Measurements from ENCODE around the gene FOXN3. TPM values are rescaled to one million over a fixed set of nuclear protein-coding genes. Genes with fewer than 3 reads are reported as not detected.

FOXN3 gene
- polyA plus RNA-seq, 3 donors, result 38.7 to 57.4 (median 42.0) TPM

- Histone ChIP-seq H3K27me3 (ENCODE audit: control insufficient read depth in 2 of 2, insufficient read depth in 2 of 2, low read length in 2 of 2) (no peaks in the 10 kb centered on the region), H3K79me2 (ENCODE audit: insufficient read depth, low read length) (peaks cover 62% of the 10 kb centered on the region), H3K9me3 (replicated peaks in 1 of 2; ENCODE audit: control insufficient read depth in 1 of 2, insufficient read depth in 1 of 2, low read length in 2 of 2) (no peaks in the 10 kb centered on the region), H3K9ac (ENCODE audit: insufficient read depth, low read length, poor library complexity, severe bottlenecking) (no peak overlapping the region), H2AFZ (ENCODE audit: insufficient read depth, low read depth, low read length, poor library complexity, severe bottlenecking) (no peak overlapping the region), H3K27ac (ENCODE audit: low read depth in 1 of 2, low read length in 2 of 2) (no peak overlapping the region), H3K4me2 (replicated peaks; ENCODE audit: extremely low read depth, low read length, poor library complexity, severe bottlenecking) (no peak overlapping the region), H3K36me3 (replicated peaks in 1 of 2; ENCODE audit: control insufficient read depth in 1 of 2, insufficient read depth in 2 of 2, low read length in 2 of 2) (no peaks in the 10 kb centered on the region), H3K4me3 (replicated peaks in 1 of 3; ENCODE audit: low read depth in 2 of 3, low read length in 3 of 3) (no peak overlapping the region), H4K20me1 (ENCODE audit: insufficient read depth, low read length) (no peaks in the 10 kb centered on the region), H3K4me1 (ENCODE audit: control insufficient read depth in 1 of 2, insufficient read depth in 2 of 2, low read length in 2 of 2) (peaks cover 41 to 42% of the 10 kb centered on the region in 2 donors)
- peaks cover 15% of the 10 kb centered on the region in 2 donors for H3K36me3 Mint-ChIP-seq
- H3K27me3 Mint-ChIP-seq (ENCODE audit: low read depth in 3 of 3), result peaks cover 0 to 3% (median 0%) of the 10 kb centered on the region in 3 donors
- H3K4me3 Mint-ChIP-seq, result no peak overlapping the region
- DNase-seq, result no peak
- H3K9me3 Mint-ChIP-seq, result peaks cover 0 to 1% (median 0%) of the 10 kb centered on the region in 7 donors
- TF ChIP-seq CTCF (IDR thresholded peaks at IDR 0.05), result no peak
- H3K27ac Mint-ChIP-seq, result peak overlapping the region in 2 of 7 donors; percentile 16 to 28
- peaks cover 39% of the 10 kb centered on the region for H3K4me1 Mint-ChIP-seq
- intact Hi-C loops (cut with micrococcal nuclease), result loop anchor here in 1 of 2 donors (5.0 kb wide), 1 partner anchor 36 kb away; no protein-coding TSS in a partner anchor
- WGBS (ENCODE audit: insufficient coverage), result 72% methylated on average over 5 of the region's 11 CpGs
Observed at GRCh38 chr14:89440986-89441909, 24.2 kb upstream of the FOXN3 start.

- Histone ChIP-seq H3K9ac (ENCODE audit: insufficient read depth, low read length, poor library complexity, severe bottlenecking) (no peak overlapping the region), H2AFZ (ENCODE audit: insufficient read depth, low read depth, low read length, poor library complexity, severe bottlenecking) (no peak overlapping the region), H3K4me1 (ENCODE audit: control insufficient read depth in 1 of 2, insufficient read depth in 2 of 2, low read length in 2 of 2) (peaks cover 15 to 24% of the 10 kb centered on the region in 2 donors), H3K27ac (ENCODE audit: low read depth in 1 of 2, low read length in 2 of 2) (peak overlapping the region in 1 of 2 donors; percentile 43), H3K79me2 (ENCODE audit: insufficient read depth, low read length) (peaks cover 55% of the 10 kb centered on the region), H3K36me3 (replicated peaks in 1 of 2; ENCODE audit: control insufficient read depth in 1 of 2, insufficient read depth in 2 of 2, low read length in 2 of 2) (no peaks in the 10 kb centered on the region), H3K27me3 (ENCODE audit: control insufficient read depth in 2 of 2, insufficient read depth in 2 of 2, low read length in 2 of 2) (no peaks in the 10 kb centered on the region), H4K20me1 (ENCODE audit: insufficient read depth, low read length) (no peaks in the 10 kb centered on the region), H3K9me3 (replicated peaks in 1 of 2; ENCODE audit: control insufficient read depth in 1 of 2, insufficient read depth in 1 of 2, low read length in 2 of 2) (no peaks in the 10 kb centered on the region), H3K4me2 (replicated peaks; ENCODE audit: extremely low read depth, low read length, poor library complexity, severe bottlenecking) (no peak overlapping the region), H3K4me3 (replicated peaks in 1 of 3; ENCODE audit: low read depth in 2 of 3, low read length in 3 of 3) (no peak overlapping the region)
- WGBS (ENCODE audit: insufficient coverage), result 63% methylated on average over 1 of the region's 15 CpGs
- no peak for DNase-seq
- Mint-ChIP-seq H3K27me3 (ENCODE audit: low read depth in 3 of 3) (peaks cover 0 to 2% (median 1%) of the 10 kb centered on the region in 3 donors), H3K36me3 (peaks cover 20 to 36% of the 10 kb centered on the region in 2 donors), H3K4me3 (no peak overlapping the region), H3K27ac (peak overlapping the region; percentile 6 to 90 (median 77)), H3K9me3 (no peaks in the 10 kb centered on the region), H3K4me1 (peaks cover 32% of the 10 kb centered on the region)
- intact Hi-C loops (cut with micrococcal nuclease), result no loop called here
- TF ChIP-seq CTCF (IDR thresholded peaks at IDR 0.05), result no peak
Observed at GRCh38 chr14:89435892-89436656, 19.0 kb upstream of the FOXN3 start.

Data from CD14-positive monocyte (primary cell).